HG02840 (cell line): ENCODE measurements around the gene CRBN.

Experiments used
- ATAC-seq: cut with Tn5 transposase; IDR thresholded peaks from one replicate; pipeline ENCODE4 v1.9.1; 2021; ENCODE audit warnings: mild to moderate bottlenecking, moderate library complexity, moderate number of reproducible peaks; ENCODE audit not compliant: unreplicated experiment, low FRiP score

CRBN gene

DNA sequence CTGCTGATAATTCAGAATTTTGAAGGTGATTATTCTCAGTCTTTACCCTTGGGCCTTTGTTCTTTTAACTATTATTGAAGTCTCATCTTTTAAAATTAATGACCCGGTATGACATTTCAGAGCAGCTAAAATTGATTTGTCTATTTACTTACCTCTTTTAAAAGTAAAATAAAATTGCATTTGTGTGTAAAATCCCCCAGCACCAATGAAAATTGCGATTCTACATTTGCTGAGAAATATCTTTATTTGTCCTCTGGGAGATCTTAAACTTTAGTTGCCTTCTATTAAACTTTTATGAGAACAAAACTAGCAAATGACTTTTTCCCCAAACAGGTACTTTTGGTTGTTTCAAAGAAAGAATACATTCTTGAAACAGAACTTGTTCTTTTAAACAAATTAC, 61.8 kb downstream of the CRBN start:
- no peak for ATAC-seq

- no peak for ATAC-seq
These were observed 66.3 kb downstream of the CRBN start for GRCh38 chr3:3113042-3113709.

DNA sequence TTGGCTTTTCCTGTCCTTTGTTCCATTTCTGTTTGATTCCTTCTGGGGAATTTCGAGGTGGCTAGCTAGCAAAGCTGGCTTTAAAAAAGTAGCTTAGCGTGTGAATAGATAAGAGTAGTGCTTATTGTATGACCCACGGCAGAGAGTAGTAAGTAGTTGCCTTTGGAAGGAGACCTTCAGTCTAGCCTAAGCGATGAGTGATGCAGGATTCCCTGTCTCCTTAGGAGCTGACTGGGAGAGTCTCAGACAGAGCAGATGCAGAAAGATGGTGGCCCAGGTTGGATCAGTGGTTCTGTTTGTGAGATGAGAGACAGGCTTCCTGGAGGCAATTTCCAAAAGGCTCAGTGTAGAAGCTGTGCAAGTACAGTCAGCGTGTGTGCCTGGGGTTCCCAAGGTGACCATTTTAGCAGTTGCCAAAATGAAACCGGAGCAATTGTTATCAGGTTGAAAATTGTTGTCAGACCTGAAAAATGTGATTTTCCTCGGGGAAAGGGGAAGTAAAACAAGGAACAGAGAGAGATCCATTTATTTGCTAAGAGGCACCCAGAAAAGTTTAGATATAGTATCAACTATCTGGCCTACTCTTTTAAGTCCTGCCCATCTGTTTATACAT, 68.6 kb downstream of the CRBN start:
- ATAC-seq, result no peak

DNA sequence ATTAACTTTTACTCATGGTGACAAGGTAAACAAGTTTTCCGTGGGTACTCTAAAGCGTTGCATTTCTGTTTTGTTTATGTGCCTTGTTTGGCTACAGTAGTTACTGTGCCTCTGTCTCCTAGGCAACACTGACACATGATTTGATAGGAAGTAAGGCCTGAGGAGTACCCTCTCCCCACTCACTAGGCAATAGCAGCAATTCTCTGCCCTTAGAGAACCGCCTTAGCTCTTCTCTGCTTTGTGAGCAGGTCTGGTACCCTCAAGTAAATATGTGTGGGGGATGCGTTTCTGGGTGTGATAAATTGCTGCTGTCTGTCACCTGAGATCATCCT, 69.2 kb downstream of the CRBN start, which contains the start of gene IL5RA:
Gene IL5RA (minus strand): TSS at position 76 of the 332 bp plus-strand sequence. CDS start 5,390 bp downstream, outside the sequence.
- no peak for ATAC-seq

DNA sequence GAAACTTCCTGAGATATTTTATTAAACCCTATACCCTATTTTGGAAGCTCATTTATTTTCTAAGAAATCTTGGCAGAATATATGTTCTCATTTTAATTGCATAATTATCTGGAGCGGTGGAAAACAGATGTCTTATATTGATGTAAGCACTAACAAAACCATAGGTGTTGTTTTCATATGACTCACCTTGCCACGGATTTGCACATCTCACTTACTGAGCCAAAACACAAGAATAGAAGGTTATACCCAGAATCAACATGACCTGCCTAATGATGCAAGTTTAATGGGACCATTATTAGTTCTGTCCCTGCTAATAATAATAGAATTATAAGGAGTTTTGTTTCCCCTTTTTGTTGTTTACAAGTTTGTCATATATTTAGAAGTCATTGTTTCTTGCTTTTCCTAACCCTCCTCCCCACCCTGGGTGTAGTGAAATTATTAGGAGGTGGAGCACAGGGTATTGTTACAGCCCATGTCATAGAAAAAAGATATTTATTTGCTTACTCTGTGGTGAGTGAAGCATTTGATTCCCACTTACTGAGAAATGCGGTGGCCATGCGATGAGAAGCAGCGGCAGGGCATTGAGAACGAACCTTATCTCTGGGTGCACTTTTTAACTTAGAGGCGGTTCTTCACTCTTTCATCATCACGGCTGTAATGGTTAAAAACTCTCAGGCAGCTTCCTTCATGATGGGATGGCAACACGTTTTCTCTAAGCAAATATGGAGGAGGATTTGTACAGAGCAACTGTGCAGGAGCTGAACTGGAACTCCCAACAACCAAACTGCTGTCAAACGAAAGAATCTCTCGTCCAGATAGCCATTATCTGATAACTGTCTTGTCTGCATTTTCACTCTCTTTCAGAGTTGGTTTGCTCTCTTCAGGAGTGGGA, 69.8 kb downstream of the CRBN start:
- no peak for ATAC-seq

DNA sequence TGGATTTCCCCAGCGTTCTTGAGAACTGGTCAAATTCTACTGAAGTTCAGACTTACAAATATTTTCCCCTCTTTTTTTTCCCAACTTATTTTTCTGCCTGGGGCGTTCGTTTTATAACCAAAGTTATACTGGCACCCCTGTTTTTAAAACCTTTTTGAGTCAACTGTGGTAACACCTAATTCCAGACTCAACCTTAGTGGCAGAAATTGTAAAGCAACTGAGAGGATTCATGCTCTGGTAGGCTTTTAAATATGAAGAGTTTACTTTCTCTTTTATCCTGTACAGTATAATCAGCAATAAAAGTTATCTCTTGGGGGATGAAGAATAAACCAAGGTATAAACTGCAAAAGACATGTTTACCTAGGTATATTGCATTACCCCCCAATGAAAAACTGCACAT, 71.6 kb downstream of the CRBN start:
- ATAC-seq, result no peak

DNA sequence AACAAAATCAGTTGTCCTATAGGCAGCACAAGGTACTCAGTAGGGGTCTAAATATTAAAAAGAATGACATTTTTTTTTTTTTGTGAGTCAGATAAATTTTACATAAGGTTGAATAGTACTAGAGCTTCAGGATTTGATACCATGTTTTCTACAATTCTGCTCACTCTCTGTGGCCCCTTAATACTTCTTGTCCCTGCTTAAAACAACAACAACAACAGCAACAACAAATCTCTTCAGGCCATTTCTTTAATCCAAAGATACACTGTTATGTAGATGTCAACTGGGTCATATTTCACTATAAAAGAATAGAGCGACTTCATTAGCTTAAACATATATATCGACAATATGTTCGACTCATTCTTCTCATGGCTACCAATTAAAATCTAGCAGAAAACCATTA, 72.3 kb downstream of the CRBN start:
- no peak for ATAC-seq

DNA sequence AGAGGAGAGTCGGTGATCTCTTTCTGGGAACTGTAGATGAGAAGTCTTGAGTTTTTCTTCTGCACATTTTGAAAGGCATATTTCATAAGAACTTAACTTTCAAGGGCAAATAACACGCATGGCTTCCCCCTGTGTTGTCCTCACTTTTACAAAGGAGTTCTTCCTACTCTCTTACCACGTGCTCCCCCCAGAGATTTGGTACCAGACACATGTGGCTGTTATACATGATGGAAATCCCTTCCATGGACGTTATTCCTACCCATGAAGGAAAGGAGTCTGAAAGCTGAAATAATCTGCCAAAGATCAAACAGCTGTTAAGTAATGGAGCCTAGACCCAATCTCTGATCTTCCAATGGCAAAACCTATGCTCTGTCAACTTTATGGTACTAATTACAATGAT, 73.7 kb downstream of the CRBN start:
- ATAC-seq, result no peak

- no peak for ATAC-seq
These were observed 74.2 kb downstream of the CRBN start for GRCh38 chr3:3105246-3105645.

DNA sequence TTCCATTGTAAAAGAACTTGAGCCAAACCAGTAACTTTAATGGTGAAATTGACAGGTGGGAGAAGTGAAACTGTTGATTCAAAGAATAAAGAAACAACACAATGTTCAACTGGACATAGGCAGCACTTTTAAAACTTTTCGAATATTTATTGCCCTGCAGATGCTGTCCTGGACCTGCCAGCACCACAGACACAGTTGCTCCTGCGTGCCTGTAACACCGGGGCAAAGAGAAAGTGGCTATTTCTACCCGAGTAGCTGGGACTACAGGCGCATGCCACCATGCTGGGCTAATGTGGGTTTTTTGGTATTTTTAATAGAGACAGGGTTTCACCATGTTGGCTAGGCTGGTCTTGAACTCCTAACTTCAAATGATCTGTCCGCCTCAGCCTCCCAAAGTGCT, 76.7 kb downstream of the CRBN start:
- no peak for ATAC-seq

GRCh38 chr3:3101660-3102458, 77.6 kb downstream of the CRBN start:
- ATAC-seq, result no peak
